Measurements from ENCODE around the gene GRM5. TPM values are rescaled to one million over a fixed set of nuclear protein-coding genes. Genes with fewer than 3 reads are reported as not detected.

The GRM5 gene
- total RNA-seq, 1 donor from 2014 or later, result not detected

- intact Hi-C loops (cut with micrococcal nuclease), result no loop called here
- H3K27me3 ChIP-seq (ENCODE audit: low read depth), result no peaks in the 10 kb centered on the region
- TF ChIP-seq CTCF (IDR thresholded peaks at IDR 0.05; ENCODE audit: borderline replicate concordance), result no peak
Observed at GRCh38 chr11:88523386-88524071, 542.3 kb downstream of the GRM5 start.

GRCh38 chr11:88522624-88523385 lies 543.0 kb downstream of the GRM5 start:
- Histone ChIP-seq H3K27me3 (ENCODE audit: low read depth) (no peaks in the 10 kb centered on the region), H3K9me3 (replicated peaks) (no peaks in the 10 kb centered on the region), H3K36me3 (no peaks in the 10 kb centered on the region), H3K4me3 (no peak overlapping the region), H3K27ac (replicated peaks) (no peak overlapping the region), H3K4me1 (no peaks in the 10 kb centered on the region)
- DNase-seq, result no peak
- intact Hi-C loops (cut with micrococcal nuclease), result no loop called here
- TF ChIP-seq CTCF (IDR thresholded peaks at IDR 0.05; ENCODE audit: borderline replicate concordance), result no peak

More at GRCh38 chr11:88523386-88524071, 542.3 kb downstream of the GRM5 start:
- DNase-seq, result no peak
- Histone ChIP-seq H3K27ac (replicated peaks) (no peak overlapping the region), H3K4me1 (no peaks in the 10 kb centered on the region), H3K4me3 (no peak overlapping the region), H3K9me3 (replicated peaks) (no peaks in the 10 kb centered on the region), H3K36me3 (no peaks in the 10 kb centered on the region)

- Histone ChIP-seq H3K27me3 (ENCODE audit: low read depth) (no peaks in the 10 kb centered on the region), H3K36me3 (no peaks in the 10 kb centered on the region), H3K27ac (replicated peaks) (no peak overlapping the region), H3K4me3 (no peak overlapping the region), H3K4me1 (no peaks in the 10 kb centered on the region), H3K9me3 (replicated peaks) (no peaks in the 10 kb centered on the region)
- intact Hi-C loops (cut with micrococcal nuclease), result no loop called here
- DNase-seq, result no peak
- TF ChIP-seq CTCF (IDR thresholded peaks at IDR 0.05; ENCODE audit: borderline replicate concordance), result no peak
Observed at GRCh38 chr11:88521799-88522201, 544.0 kb downstream of the GRM5 start.

- DNase-seq, result no peak
- H3K9me3 ChIP-seq (replicated peaks), result no peaks in the 10 kb centered on the region
- no peak for TF ChIP-seq CTCF (IDR thresholded peaks at IDR 0.05; ENCODE audit: borderline replicate concordance)
- no peak overlapping the region for H3K27ac ChIP-seq (replicated peaks)
- H3K36me3 ChIP-seq, result no peaks in the 10 kb centered on the region
- H3K27me3 ChIP-seq (ENCODE audit: low read depth), result no peaks in the 10 kb centered on the region
- no peak overlapping the region for H3K4me3 ChIP-seq
- intact Hi-C loops (cut with micrococcal nuclease), result no loop called here
- H3K4me1 ChIP-seq, result no peaks in the 10 kb centered on the region
Observed at GRCh38 chr11:88521399-88521798, 544.4 kb downstream of the GRM5 start.

GRCh38 chr11:88520391-88520790 lies 545.4 kb downstream of the GRM5 start:
- Histone ChIP-seq H3K27ac (replicated peaks) (no peak overlapping the region), H3K4me1 (no peaks in the 10 kb centered on the region), H3K9me3 (replicated peaks) (no peaks in the 10 kb centered on the region), H3K36me3 (no peaks in the 10 kb centered on the region), H3K4me3 (no peak overlapping the region), H3K27me3 (ENCODE audit: low read depth) (no peaks in the 10 kb centered on the region)
- intact Hi-C loops (cut with micrococcal nuclease), result no loop called here
- DNase-seq, result no peak
- no peak for TF ChIP-seq CTCF (IDR thresholded peaks at IDR 0.05; ENCODE audit: borderline replicate concordance)
